Endothelial cell of umbilical vein (primary cell): ENCODE data around the gene MRPL42.

Source experiments
- EZH2 ChIP-seq: IDR thresholded peaks from 2 replicates; pipeline ENCODE4 v1.6.1; 2012; ENCODE audit warnings: borderline replicate concordance, low read depth, mild to moderate bottlenecking, moderate library complexity, low read length, inconsistent platforms; ENCODE audit not compliant: severe bottlenecking
- FOS ChIP-seq: IDR thresholded peaks from 2 replicates; pipeline ENCODE4 v1.6.1; 2011; ENCODE audit warnings: mild to moderate bottlenecking, low read length, moderate library complexity, borderline replicate concordance; ENCODE audit not compliant: insufficient read depth
- GATA2 ChIP-seq: IDR thresholded peaks from 2 replicates; pipeline ENCODE4 v1.7.0; 2011; ENCODE audit warnings: low read depth, mild to moderate bottlenecking, moderate library complexity, mixed read lengths, low read length; ENCODE audit not compliant: insufficient read length, insufficient read depth
- JUN ChIP-seq: IDR thresholded peaks from 2 replicates; pipeline ENCODE4 v1.6.1; 2011; ENCODE audit warnings: borderline replicate concordance, low read depth; ENCODE audit not compliant: insufficient read length, insufficient read depth
- MYC ChIP-seq: IDR thresholded peaks from one replicate; pipeline ENCODE4 v1.6.1; 2011; ENCODE audit warnings: mild to moderate bottlenecking, low read depth, low read length
- POLR2A ChIP-seq: IDR thresholded peaks from 2 replicates; pipeline ENCODE4 v1.6.1; 2012; ENCODE audit warnings: low read depth, mild to moderate bottlenecking, control low read depth, low read length
- POLR2AphosphoS5 ChIP-seq: IDR thresholded peaks from 2 replicates; pipeline ENCODE4 v1.6.1; 2012; ENCODE audit warnings: low read depth, mild to moderate bottlenecking, control low read depth, low read length, moderate library complexity; ENCODE audit not compliant: insufficient read depth
- TF ChIP-seq, protein P1 (sequence below), 2 donors: IDR thresholded peaks; 1 replicate in 1 of 2; 2 replicates in 1 of 2; pipeline ENCODE4 v1.5.1; 2011; ENCODE audit warnings: low read length in 2 of 2, mild to moderate bottlenecking in 2 of 2, moderate library complexity in 2 of 2, control low read depth in 1 of 2, inconsistent platforms in 1 of 2, low read depth in 1 of 2; ENCODE audit not compliant: insufficient read depth in 1 of 2; ENCODE audit errors: extremely low read depth in 1 of 2
- TF ChIP-seq, protein P2 (sequence below): IDR thresholded peaks from 2 replicates; pipeline ENCODE4 v1.6.1; 2011; ENCODE audit not compliant: insufficient read depth, insufficient read length

GRCh38 chr12:93422050-93422449 is 45.3 kb upstream of the MRPL42 start:
- TF ChIP-seq POLR2A (no peak), EZH2 (no peak), JUN (no peak), MYC (no peak), POLR2AphosphoS5 (no peak), FOS (no peak), GATA2 (no peak)
- TF ChIP-seq, protein P1, sequence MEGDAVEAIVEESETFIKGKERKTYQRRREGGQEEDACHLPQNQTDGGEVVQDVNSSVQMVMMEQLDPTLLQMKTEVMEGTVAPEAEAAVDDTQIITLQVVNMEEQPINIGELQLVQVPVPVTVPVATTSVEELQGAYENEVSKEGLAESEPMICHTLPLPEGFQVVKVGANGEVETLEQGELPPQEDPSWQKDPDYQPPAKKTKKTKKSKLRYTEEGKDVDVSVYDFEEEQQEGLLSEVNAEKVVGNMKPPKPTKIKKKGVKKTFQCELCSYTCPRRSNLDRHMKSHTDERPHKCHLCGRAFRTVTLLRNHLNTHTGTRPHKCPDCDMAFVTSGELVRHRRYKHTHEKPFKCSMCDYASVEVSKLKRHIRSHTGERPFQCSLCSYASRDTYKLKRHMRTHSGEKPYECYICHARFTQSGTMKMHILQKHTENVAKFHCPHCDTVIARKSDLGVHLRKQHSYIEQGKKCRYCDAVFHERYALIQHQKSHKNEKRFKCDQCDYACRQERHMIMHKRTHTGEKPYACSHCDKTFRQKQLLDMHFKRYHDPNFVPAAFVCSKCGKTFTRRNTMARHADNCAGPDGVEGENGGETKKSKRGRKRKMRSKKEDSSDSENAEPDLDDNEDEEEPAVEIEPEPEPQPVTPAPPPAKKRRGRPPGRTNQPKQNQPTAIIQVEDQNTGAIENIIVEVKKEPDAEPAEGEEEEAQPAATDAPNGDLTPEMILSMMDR (IDR thresholded peaks at IDR 0.05; ENCODE audit: extremely low read depth in 1 of 2, insufficient read depth in 1 of 2, low read depth in 1 of 2, low read length in 2 of 2): no peak
- TF ChIP-seq, protein P2, sequence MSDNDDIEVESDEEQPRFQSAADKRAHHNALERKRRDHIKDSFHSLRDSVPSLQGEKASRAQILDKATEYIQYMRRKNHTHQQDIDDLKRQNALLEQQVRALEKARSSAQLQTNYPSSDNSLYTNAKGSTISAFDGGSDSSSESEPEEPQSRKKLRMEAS: no peak
